Measurements from ENCODE around the gene PYGL. TPM values are rescaled to one million over a fixed set of nuclear protein-coding genes. Genes with fewer than 3 reads are reported as not detected.

The PYGL gene
- total RNA-seq (10 to 100 TPM in 3 of 4 donors, 1 to 10 TPM in 1; 6.7 to 16.5 (median 13.0) TPM), polyA plus RNA-seq (9.7 TPM)
- long read RNA-seq, donor 1, transcript PYGL-201 (20 exons, 3,048 nt), result major isoform, 6 of 8 reads
- long read RNA-seq, donor 1, partial matches to known transcripts, result 1 of 8 reads
- long read RNA-seq, donor 1, other reads (novel, unspliced or antisense), result 0 of 8 reads
- long read RNA-seq, donor 2, partial matches to known transcripts, result 1 of 5 reads
- long read RNA-seq, donor 2, other reads (novel, unspliced or antisense), result 0 of 5 reads
- long read RNA-seq, donor 3, transcript PYGL-201 (20 exons, 3,048 nt), result major isoform, 17 of 25 reads
- long read RNA-seq, donor 3, partial matches to known transcripts, result 2 of 25 reads
- long read RNA-seq, donor 3, other reads (novel, unspliced or antisense), result 4 of 25 reads
- long read RNA-seq, donor 4, partial matches to known transcripts, result 0 of 4 reads
- long read RNA-seq, donor 4, other reads (novel, unspliced or antisense), result 0 of 4 reads

DNA sequence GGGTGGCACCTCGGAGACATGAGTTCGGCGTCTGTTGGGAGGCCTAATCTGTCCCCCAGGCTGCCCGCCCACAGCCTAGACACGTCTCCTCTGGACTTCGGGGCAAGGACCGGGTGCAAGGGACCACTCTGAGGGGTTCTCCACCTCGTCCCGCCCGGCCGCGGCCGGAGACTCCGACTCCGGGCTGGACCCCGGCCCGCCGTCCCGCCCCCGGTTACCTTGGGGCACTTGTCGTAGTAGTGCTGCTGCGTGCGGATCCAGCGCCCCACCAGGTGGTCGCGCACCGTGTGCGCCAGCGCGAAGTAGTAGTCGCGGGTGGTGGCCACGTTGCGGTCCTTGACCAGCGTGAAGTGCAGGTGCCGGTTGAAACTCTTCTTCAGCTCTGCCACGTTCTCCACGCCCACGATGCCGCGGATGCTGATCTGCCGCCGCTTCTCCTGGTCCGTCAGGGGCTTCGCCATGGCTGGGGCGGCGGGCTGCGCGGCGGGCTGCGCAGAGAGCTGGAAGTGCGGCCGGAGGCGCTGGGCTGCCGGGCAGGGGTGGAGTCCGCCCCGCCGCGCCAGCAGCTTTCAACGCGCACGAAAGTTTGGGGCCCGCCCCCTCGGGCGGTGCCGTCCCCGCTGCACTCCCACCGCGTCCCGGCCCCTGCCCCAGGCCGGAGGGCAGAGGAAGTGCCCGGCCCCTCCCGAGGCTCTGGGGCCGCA lies at the start of gene PYGL:
PYGL (minus strand) TSS at position 541 of the 704 bp plus-strand sequence; CDS start at position 461, 80 bp downstream.
- under 1% methylated on average over 74 of the region's 74 CpGs for WGBS
- peak; percentile 84 to 94 (median 94) for DNase-seq
- ATAC-seq, result peak; percentile 97 to 98

GRCh38 chr14:50985859-50986331 lies 41.6 kb upstream of the PYGL start:
- H3K27ac ChIP-seq (ENCODE audit: low read length), result no peak overlapping the region
- no peaks in the 10 kb centered on the region for H3K9me3 ChIP-seq (ENCODE audit: control insufficient read depth, low read length)
- ATAC-seq (no peak), DNase-seq (no peak)
- H3K27me3 ChIP-seq (ENCODE audit: control insufficient read depth, insufficient read depth), result no peaks in the 10 kb centered on the region
- no peaks in the 10 kb centered on the region for H3K4me1 ChIP-seq (ENCODE audit: control insufficient read depth, insufficient read depth, low read length)
- 58% methylated on average over 12 of the region's 12 CpGs for WGBS
- no peak overlapping the region for H3K4me3 ChIP-seq (ENCODE audit: low read length)
- intact Hi-C loops (cut with DNase I), result no loop called here

More for the DNA sequence above, at the start of gene PYGL:
- Histone ChIP-seq H3K4me1 (ENCODE audit: control insufficient read depth, insufficient read depth, low read length) (no peaks in the 10 kb centered on the region), H3K9me3 (ENCODE audit: control insufficient read depth, low read length) (no peaks in the 10 kb centered on the region), H3K27ac (ENCODE audit: low read length) (peak within 1 kb of the TSS; percentile 16), H3K27me3 (ENCODE audit: control insufficient read depth, insufficient read depth) (no peaks in the 10 kb centered on the region), H3K4me3 (ENCODE audit: low read length) (peak within 1 kb of the TSS; percentile 76)
- intact Hi-C loops (cut with DNase I), result no loop called here

- H3K4me3 ChIP-seq (ENCODE audit: low read length), result no peak overlapping the region
- no peak for ATAC-seq
- H3K27ac ChIP-seq (ENCODE audit: low read length), result no peak overlapping the region
- no peaks in the 10 kb centered on the region for H3K27me3 ChIP-seq (ENCODE audit: control insufficient read depth, insufficient read depth)
- no peak for DNase-seq
- no peaks in the 10 kb centered on the region for H3K4me1 ChIP-seq (ENCODE audit: control insufficient read depth, insufficient read depth, low read length)
- no peaks in the 10 kb centered on the region for H3K9me3 ChIP-seq (ENCODE audit: control insufficient read depth, low read length)
- intact Hi-C loops (cut with DNase I), result no loop called here
- WGBS, result 85% methylated on average over 13 of the region's 13 CpGs
Measured at GRCh38 chr14:50985124-50985858, 41.0 kb upstream of the PYGL start.

- no peak for DNase-seq
- intact Hi-C loops (cut with DNase I), result no loop called here
- no peak for ATAC-seq
Measured at GRCh38 chr14:50984036-50984710, 39.9 kb upstream of the PYGL start.

DNA sequence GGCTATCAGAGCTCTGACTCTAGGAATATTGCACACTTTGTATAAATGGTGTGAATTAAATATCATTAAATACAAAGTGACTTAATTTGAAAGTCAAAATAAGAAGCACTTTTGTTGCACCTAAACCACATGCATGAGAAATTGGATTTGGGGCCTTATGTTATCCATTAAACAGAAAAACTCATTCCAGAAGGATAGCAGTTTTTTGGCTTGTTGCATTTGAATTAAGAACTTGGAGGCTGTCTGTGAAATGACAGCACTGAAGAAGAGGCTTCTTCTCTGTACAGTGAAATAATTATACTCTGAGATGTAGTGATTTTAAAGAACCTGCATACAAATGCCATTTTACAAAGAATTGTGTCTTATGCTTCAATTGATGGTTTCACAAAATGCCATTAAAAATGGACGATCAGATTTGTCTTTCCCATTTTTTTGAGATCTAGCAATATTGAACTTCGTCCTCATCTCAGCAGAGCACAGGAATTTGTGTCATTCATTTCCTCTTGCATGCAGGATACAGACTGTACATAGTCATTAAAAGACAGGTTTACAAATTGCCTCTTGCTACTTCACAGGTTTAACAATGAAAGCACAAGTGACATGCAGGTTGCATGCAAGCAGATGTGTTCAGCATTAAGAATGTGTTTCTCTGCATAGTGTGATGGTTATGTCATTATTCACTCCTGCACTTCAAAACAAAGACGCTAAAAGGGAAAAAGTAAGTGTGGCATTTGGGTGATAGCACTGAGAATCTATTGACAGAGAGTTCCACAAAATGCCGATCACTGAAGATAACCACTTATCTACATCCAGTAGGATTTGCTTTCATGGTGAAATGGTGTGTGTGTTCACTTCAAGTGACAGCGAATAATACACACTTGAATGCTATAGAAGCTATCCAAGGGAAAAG lies 35.9 kb upstream of the PYGL start:
- no peaks in the 10 kb centered on the region for H3K4me1 ChIP-seq (ENCODE audit: control insufficient read depth, insufficient read depth, low read length)
- H3K27me3 ChIP-seq (ENCODE audit: control insufficient read depth, insufficient read depth), result no peaks in the 10 kb centered on the region
- H3K4me3 ChIP-seq (ENCODE audit: low read length), result no peak overlapping the region
- 62% methylated on average over 5 of the region's 5 CpGs for WGBS
- no peaks in the 10 kb centered on the region for H3K9me3 ChIP-seq (ENCODE audit: control insufficient read depth, low read length)
- no peak for ATAC-seq
- DNase-seq, result no peak
- intact Hi-C loops (cut with DNase I), result no loop called here
- H3K27ac ChIP-seq (ENCODE audit: low read length), result no peak overlapping the region

More at GRCh38 chr14:50984036-50984710, 39.9 kb upstream of the PYGL start:
- no peak overlapping the region for H3K4me3 ChIP-seq (ENCODE audit: low read length)
- H3K9me3 ChIP-seq (ENCODE audit: control insufficient read depth, low read length), result no peaks in the 10 kb centered on the region
- no peak overlapping the region for H3K27ac ChIP-seq (ENCODE audit: low read length)
- H3K4me1 ChIP-seq (ENCODE audit: control insufficient read depth, insufficient read depth, low read length), result no peaks in the 10 kb centered on the region
- H3K27me3 ChIP-seq (ENCODE audit: control insufficient read depth, insufficient read depth), result no peaks in the 10 kb centered on the region
- 82% methylated on average over 2 of the region's 2 CpGs for WGBS

GRCh38 chr14:50978888-50979287 lies 34.6 kb upstream of the PYGL start:
- no peak for DNase-seq
- no peaks in the 10 kb centered on the region for H3K9me3 ChIP-seq (ENCODE audit: control insufficient read depth, low read length)
- no peak for ATAC-seq
- intact Hi-C loops (cut with DNase I), result no loop called here
- no peak overlapping the region for H3K27ac ChIP-seq (ENCODE audit: low read length)
- 91% methylated on average over 4 of the region's 4 CpGs for WGBS
- H3K4me1 ChIP-seq (ENCODE audit: control insufficient read depth, insufficient read depth, low read length), result no peaks in the 10 kb centered on the region
- no peaks in the 10 kb centered on the region for H3K27me3 ChIP-seq (ENCODE audit: control insufficient read depth, insufficient read depth)
- H3K4me3 ChIP-seq (ENCODE audit: low read length), result no peak overlapping the region

- intact Hi-C loops (cut with DNase I), result no loop called here
- Histone ChIP-seq H3K9me3 (ENCODE audit: control insufficient read depth, low read length) (no peaks in the 10 kb centered on the region), H3K4me3 (ENCODE audit: low read length) (no peak overlapping the region), H3K27ac (ENCODE audit: low read length) (no peak overlapping the region), H3K4me1 (ENCODE audit: control insufficient read depth, insufficient read depth, low read length) (no peaks in the 10 kb centered on the region), H3K27me3 (ENCODE audit: control insufficient read depth, insufficient read depth) (no peaks in the 10 kb centered on the region)
- DNase-seq, result no peak
- no peak for ATAC-seq
- 84% methylated on average over 3 of the region's 3 CpGs for WGBS
Measured at GRCh38 chr14:50978529-50978871, 34.2 kb upstream of the PYGL start.

- ATAC-seq (no peak), DNase-seq (no peak)
- H3K4me1 ChIP-seq (ENCODE audit: control insufficient read depth, insufficient read depth, low read length), result no peaks in the 10 kb centered on the region
- 94% methylated on average over 3 of the region's 3 CpGs for WGBS
- no peak overlapping the region for H3K4me3 ChIP-seq (ENCODE audit: low read length)
- intact Hi-C loops (cut with DNase I), result no loop called here
- H3K9me3 ChIP-seq (ENCODE audit: control insufficient read depth, low read length), result no peaks in the 10 kb centered on the region
- no peak overlapping the region for H3K27ac ChIP-seq (ENCODE audit: low read length)
- no peaks in the 10 kb centered on the region for H3K27me3 ChIP-seq (ENCODE audit: control insufficient read depth, insufficient read depth)
Measured at GRCh38 chr14:50977863-50978528, 33.7 kb upstream of the PYGL start.

DNA sequence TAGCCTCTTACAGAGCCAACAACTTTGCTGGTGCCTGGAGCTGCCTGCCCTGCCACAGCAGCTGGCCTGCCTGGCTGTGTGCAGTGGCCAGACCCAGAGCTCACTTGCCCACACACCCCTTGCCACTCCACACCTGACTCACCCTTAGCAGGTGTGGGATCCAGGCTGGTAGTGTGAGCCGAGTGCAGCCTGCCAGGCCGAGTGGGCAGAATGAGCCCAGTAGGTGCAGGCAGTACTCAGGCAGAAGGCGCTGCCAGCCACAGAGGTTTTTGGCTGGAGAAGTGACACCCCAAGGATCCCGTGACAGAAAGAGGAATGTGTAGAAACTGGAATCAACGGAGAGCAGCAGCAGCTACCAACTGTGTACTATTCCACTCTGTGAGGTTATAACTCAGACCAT lies 29.8 kb upstream of the PYGL start:
- intact Hi-C loops (cut with DNase I), result no loop called here

More for the DNA sequence above, 29.8 kb upstream of the PYGL start:
- ATAC-seq (peak in 1 of 2 donors; percentile 26), DNase-seq (no peak)
- no peak overlapping the region for H3K27ac ChIP-seq (ENCODE audit: low read length)
- no peaks in the 10 kb centered on the region for H3K9me3 ChIP-seq (ENCODE audit: control insufficient read depth, low read length)
- 80% methylated on average over 5 of the region's 5 CpGs for WGBS
- no peaks in the 10 kb centered on the region for H3K27me3 ChIP-seq (ENCODE audit: control insufficient read depth, insufficient read depth)
- H3K4me3 ChIP-seq (ENCODE audit: low read length), result no peak overlapping the region
- H3K4me1 ChIP-seq (ENCODE audit: control insufficient read depth, insufficient read depth, low read length), result no peaks in the 10 kb centered on the region
